ENCODE results near the gene RPUSD3. TPM values are rescaled to one million over a fixed set of nuclear protein-coding genes. Genes with fewer than 3 reads are reported as not detected.
A peak's percentile ranks its signal among the peaks of the same experiment; 100 is the strongest.

Gene RPUSD3, protein sequence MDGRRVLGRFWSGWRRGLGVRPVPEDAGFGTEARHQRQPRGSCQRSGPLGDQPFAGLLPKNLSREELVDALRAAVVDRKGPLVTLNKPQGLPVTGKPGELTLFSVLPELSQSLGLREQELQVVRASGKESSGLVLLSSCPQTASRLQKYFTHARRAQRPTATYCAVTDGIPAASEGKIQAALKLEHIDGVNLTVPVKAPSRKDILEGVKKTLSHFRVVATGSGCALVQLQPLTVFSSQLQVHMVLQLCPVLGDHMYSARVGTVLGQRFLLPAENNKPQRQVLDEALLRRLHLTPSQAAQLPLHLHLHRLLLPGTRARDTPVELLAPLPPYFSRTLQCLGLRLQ
- total RNA-seq = 28.3 and 31.1 TPM in 2 replicates

DNA sequence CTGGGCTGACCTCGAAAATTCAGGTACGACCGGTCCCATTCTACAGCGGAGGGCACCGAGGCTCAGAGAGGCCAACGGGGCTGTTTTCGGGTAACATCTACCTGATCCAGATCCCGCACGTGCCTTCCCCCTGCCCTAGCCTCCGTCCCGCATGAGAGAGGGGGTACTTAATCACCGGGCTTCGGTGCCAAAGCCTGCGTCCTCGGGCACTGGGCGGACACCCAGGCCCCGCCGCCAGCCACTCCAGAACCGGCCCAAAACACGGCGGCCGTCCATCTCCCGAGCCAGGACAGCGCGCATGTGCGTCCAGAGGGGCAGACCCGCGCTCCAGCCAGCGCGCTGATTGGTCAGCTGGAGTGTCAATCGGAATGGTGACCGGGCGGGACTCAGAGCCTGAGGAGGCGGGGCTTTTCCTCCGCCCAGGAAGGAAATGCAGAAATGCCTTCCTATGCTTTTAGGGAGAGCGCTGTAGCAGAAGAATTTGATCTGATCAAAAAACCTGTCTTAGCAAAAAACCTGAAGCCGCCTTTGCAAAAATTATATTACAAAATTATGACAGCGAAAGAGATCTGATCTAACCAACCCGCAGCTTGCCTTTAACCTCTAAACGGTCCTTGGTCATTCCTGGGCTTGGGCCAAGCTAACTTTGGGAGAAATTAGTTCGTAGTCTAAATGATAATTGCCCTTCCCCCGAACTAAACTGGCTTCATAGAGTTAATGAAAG lies at the start of gene RPUSD3:
Gene RPUSD3 (minus strand): TSS at position 294 of the 724 bp plus-strand sequence. CDS start 18 bp downstream, at position 276.
- DNase-seq (ENCODE audit: low read depth) = peak; percentile 96
- peak within 1 kb of the TSS; percentile 94 for H3K4me3 ChIP-seq (ENCODE audit: low read depth, low read length)
- TF ChIP-seq, protein P1, sequence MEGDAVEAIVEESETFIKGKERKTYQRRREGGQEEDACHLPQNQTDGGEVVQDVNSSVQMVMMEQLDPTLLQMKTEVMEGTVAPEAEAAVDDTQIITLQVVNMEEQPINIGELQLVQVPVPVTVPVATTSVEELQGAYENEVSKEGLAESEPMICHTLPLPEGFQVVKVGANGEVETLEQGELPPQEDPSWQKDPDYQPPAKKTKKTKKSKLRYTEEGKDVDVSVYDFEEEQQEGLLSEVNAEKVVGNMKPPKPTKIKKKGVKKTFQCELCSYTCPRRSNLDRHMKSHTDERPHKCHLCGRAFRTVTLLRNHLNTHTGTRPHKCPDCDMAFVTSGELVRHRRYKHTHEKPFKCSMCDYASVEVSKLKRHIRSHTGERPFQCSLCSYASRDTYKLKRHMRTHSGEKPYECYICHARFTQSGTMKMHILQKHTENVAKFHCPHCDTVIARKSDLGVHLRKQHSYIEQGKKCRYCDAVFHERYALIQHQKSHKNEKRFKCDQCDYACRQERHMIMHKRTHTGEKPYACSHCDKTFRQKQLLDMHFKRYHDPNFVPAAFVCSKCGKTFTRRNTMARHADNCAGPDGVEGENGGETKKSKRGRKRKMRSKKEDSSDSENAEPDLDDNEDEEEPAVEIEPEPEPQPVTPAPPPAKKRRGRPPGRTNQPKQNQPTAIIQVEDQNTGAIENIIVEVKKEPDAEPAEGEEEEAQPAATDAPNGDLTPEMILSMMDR (IDR thresholded peaks at IDR 0.05; ENCODE audit: insufficient read depth, low read depth, low read length) = no peak

DNA sequence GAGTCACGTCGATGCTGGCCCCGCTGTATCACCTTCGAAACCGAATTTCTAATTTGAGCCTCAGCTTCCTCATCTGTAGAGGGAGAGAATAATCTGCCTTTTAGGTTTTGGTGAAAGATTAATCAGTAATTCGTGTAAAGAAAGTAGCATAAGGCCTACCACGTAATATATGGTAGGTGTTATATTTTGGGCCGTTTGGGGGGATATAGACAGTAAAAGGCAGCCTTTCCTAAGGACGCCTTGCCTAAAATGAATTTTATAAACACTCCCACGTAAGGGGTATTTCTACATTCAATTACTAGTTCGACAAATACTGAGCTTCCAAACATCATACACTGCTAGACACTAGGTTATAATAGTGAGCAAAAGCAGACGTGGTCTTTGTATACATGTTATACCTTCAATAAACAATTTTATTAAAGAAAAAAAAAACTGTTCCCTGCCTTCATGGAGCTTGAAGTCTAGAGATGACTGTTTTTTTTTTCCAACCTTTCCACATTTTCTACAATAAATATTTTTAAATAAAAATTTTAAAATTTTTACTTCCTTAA lies 47.3 kb upstream of the RPUSD3 start:
- TF ChIP-seq, protein P1 (IDR thresholded peaks at IDR 0.05; ENCODE audit: insufficient read depth, low read depth, low read length) = no peak
- H3K4me3 ChIP-seq (ENCODE audit: low read depth, low read length) = peak overlapping the region; percentile 93
- DNase-seq (ENCODE audit: low read depth) = no peak

DNA sequence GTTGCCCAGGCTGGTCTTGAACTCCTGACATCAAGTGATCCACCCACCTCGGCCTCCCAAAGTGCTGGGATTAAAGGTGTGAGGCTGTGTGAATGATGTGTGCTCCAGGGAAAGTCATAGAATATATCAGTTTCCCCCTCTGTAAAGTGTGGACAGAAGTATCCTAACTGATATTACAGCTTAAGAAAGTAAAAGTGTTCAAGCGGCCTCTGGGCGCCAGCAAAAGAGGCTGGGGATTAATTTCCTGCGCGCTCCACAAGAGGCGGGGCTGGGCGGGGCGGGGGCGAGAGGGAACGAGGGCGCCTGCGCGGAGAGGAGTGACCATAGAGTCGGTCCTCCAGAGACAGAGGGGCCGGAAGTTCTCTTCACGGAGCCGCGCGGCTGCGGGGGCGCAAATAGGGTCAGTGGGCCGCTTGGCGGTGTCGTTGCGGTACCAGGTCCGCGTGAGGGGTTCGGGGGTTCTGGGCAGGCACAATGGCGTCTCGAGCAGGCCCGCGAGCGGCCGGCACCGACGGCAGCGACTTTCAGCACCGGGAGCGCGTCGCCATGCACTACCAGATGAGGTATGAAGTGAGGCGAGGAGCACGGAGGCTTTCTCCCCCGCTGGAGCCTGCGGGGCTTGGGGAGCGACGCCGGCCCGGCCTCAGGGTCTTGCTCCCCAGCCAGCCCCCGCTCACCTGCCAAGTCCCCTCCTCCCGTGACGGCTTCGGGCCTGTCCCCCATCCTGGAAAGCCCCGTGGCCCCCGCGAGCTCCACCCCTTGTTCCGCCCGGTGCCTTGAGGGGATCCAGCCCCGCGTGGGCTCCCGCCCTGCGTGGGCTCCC lies 46.7 kb upstream of the RPUSD3 start, which contains the start of gene JAGN1:
Gene JAGN1 (plus strand): TSS at position 362 of the 823 bp plus-strand sequence. CDS start 113 bp downstream, at position 475.
- TF ChIP-seq, protein P1 (IDR thresholded peaks at IDR 0.05; ENCODE audit: insufficient read depth, low read depth, low read length) = no peak
- DNase-seq (ENCODE audit: low read depth) = peak; percentile 93
- peak within 1 kb of the TSS; percentile 93 for H3K4me3 ChIP-seq (ENCODE audit: low read depth, low read length)

DNA sequence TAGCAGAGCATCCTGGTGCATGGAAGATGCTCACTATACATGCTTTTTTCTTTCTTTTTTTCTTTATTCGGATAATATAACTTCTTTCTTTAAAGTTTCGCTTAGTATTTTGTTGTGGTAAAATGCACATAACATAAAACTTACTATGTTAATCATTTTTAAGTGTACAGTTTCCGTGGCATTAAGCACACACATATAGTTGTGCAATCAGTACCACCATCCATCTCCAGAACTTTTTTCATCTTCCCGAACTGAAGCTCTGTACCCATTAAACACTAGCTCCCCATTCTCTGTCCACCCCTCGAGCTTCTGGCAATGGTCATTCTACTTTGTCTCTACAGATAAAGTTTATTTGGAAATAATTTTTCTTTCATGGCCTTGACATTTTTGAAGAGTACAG lies 45.6 kb upstream of the RPUSD3 start:
- H3K4me3 ChIP-seq (ENCODE audit: low read depth, low read length) = no peak overlapping the region
- TF ChIP-seq, protein P1 (IDR thresholded peaks at IDR 0.05; ENCODE audit: insufficient read depth, low read depth, low read length) = no peak
- DNase-seq (ENCODE audit: low read depth) = no peak

DNA sequence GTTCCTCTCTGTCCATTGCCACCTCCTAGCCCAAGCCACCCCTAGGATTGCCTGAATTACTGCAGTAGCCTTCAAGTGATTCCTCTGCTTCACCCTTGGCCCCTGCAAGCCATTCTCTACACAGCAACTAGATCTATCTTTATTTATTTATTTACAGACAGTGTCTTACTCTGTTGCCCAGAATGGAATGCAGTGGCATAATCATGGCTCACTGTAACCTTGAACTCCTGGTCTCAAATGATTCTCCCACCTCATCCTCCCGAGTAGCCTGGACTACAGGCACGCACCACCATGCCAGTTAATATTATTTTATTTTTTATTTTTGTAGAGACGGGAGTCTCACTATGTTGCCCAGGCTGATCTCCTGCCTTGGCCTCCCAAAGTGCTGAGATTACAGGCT lies 44.7 kb upstream of the RPUSD3 start:
- no peak overlapping the region for H3K4me3 ChIP-seq (ENCODE audit: low read depth, low read length)
- DNase-seq (ENCODE audit: low read depth) = no peak
- TF ChIP-seq, protein P1 (IDR thresholded peaks at IDR 0.05; ENCODE audit: insufficient read depth, low read depth, low read length) = no peak

DNA sequence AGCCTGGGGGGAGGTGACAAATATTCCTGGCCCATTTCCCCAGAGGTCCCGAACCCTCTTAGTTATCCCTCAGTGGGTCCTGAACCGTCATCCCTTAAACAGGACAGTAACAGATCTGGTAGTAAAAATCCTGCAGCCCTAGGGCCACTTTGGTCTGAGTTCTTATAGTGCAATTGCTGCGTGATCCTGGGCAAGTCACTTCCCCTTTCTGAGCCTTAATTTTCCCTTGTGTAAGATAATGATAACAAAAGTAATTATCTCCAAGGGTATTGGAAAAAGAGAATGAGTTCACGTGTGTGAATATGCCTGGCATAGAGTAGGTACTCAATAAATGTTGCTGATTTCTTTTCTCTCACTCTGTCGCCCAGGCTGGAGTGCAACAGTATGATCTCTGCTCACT lies 43.7 kb upstream of the RPUSD3 start:
- no peak overlapping the region for H3K4me3 ChIP-seq (ENCODE audit: low read depth, low read length)
- TF ChIP-seq, protein P1 (IDR thresholded peaks at IDR 0.05; ENCODE audit: insufficient read depth, low read depth, low read length) = no peak
- no peak for DNase-seq (ENCODE audit: low read depth)

Measured in fibroblast of villous mesenchyme (primary cell).